Astrocyte (in vitro differentiated cells and primary cell): ENCODE results near the gene HOXB13. TPM values are rescaled to one million over a fixed set of nuclear protein-coding genes. Genes with fewer than 3 reads are reported as not detected.

ENCODE experiments used
- DNase-seq: peaks from one replicate; pipeline ENCODE4 v3.0.0-alpha.2; 2010; ENCODE audit warnings: low read depth
- FAIRE-seq: peaks from 2 replicates; lab custom pipeline; 2011; peaks lifted over from hg19 to GRCh38; lab: Jason Lieb, UNC
- H2AFZ ChIP-seq: 2 replicates; pipeline ENCODE4 v1.6.0; 2012; ENCODE audit warnings: low read depth, low read length, inconsistent platforms
- H3K27ac ChIP-seq: 2 replicates; pipeline ENCODE4 v1.5.1; 2011; ENCODE audit warnings: low read depth, low read length, inconsistent platforms
- H3K27me3 ChIP-seq: 2 replicates; pipeline ENCODE4 v1.6.0; 2011; ENCODE audit warnings: low read length, inconsistent platforms; ENCODE audit not compliant: insufficient read depth
- H3K36me3 ChIP-seq: 2 replicates; pipeline ENCODE4 v1.5.1; 2011; ENCODE audit warnings: low read length, inconsistent platforms; ENCODE audit not compliant: insufficient read depth
- H3K4me1 ChIP-seq: 2 replicates; pipeline ENCODE4 v1.5.1; 2011; ENCODE audit warnings: low read length, inconsistent platforms; ENCODE audit not compliant: insufficient read depth
- H3K4me2 ChIP-seq: 2 replicates; pipeline ENCODE4 v1.6.0; 2012; ENCODE audit warnings: low read length, inconsistent platforms
- H3K4me3 ChIP-seq: 2 replicates; pipeline ENCODE4 v1.5.1; 2011; ENCODE audit warnings: low read depth, mild to moderate bottlenecking, low read length, inconsistent platforms; ENCODE audit not compliant: insufficient read depth
- H3K79me2 ChIP-seq: 2 replicates; pipeline ENCODE4 v1.6.0; 2012; ENCODE audit warnings: mild to moderate bottlenecking, low read length, inconsistent platforms; ENCODE audit not compliant: insufficient read depth
- H3K9ac ChIP-seq: 2 replicates; pipeline ENCODE4 v1.6.0; 2012; ENCODE audit warnings: mild to moderate bottlenecking, low read length, inconsistent platforms
- H3K9me3 ChIP-seq: 2 replicates; pipeline ENCODE4 v1.5.1; 2012; ENCODE audit warnings: low read depth, mild to moderate bottlenecking, low read length, inconsistent platforms; ENCODE audit not compliant: insufficient read depth
- H4K20me1 ChIP-seq: 2 replicates; pipeline ENCODE4 v1.6.0; 2012; ENCODE audit warnings: low read length, inconsistent platforms; ENCODE audit not compliant: insufficient read depth
- H3K27ac Mint-ChIP-seq: one replicate; pipeline ENCODE4 v1.8.0; 2021; ENCODE audit warnings: mild to moderate bottlenecking, mixed read lengths; ENCODE audit not compliant: unreplicated experiment
- H3K27me3 Mint-ChIP-seq: one replicate; pipeline ENCODE4 v1.8.0; 2021; ENCODE audit warnings: low read depth, mixed read lengths; ENCODE audit not compliant: unreplicated experiment
- H3K36me3 Mint-ChIP-seq: one replicate; pipeline ENCODE4 v1.8.0; 2021; ENCODE audit warnings: low read depth, mixed read lengths; ENCODE audit not compliant: unreplicated experiment
- H3K4me1 Mint-ChIP-seq: one replicate; pipeline ENCODE4 v1.8.0; 2021; ENCODE audit warnings: low read depth, mixed read lengths; ENCODE audit not compliant: unreplicated experiment
- H3K4me3 Mint-ChIP-seq: one replicate; pipeline ENCODE4 v1.8.0; 2021; ENCODE audit warnings: mild to moderate bottlenecking, moderate library complexity, mixed read lengths; ENCODE audit not compliant: unreplicated experiment
- H3K9me3 Mint-ChIP-seq: one replicate; pipeline ENCODE4 v1.8.0; 2021; ENCODE audit warnings: mild to moderate bottlenecking, mixed read lengths; ENCODE audit not compliant: unreplicated experiment
- CTCF ChIP-seq: IDR thresholded peaks from 2 replicates; pipeline ENCODE4 v1.5.1; 2011; ENCODE audit warnings: low read depth, mild to moderate bottlenecking, inconsistent platforms, low read length, moderate library complexity; ENCODE audit not compliant: insufficient read depth
- EZH2 ChIP-seq: IDR thresholded peaks from 2 replicates; pipeline ENCODE4 v1.6.1; 2012; ENCODE audit warnings: mild to moderate bottlenecking, low read length, inconsistent platforms; ENCODE audit not compliant: insufficient read depth
- total RNA-seq: library from RNA; stranded (reverse); gene quantifications from 2 replicates; pipeline ENCODE4 v1.2.1, GENCODE V29; 2021

HOXB13 gene
- total RNA-seq, 1 donor from 2014 or later: not detected

GRCh38 chr17:48761114-48761513 lies 32.6 kb upstream of the HOXB13 start:
- Histone ChIP-seq H3K4me1 (no peaks in the 10 kb centered on the region), H2AFZ (no peak overlapping the region), H3K27me3 (peaks cover 64% of the 10 kb centered on the region), H3K4me2 (no peak overlapping the region), H4K20me1 (no peaks in the 10 kb centered on the region), H3K9ac (no peak overlapping the region), H3K4me3 (no peak overlapping the region), H3K36me3 (no peaks in the 10 kb centered on the region), H3K79me2 (no peaks in the 10 kb centered on the region), H3K27ac (no peak overlapping the region), H3K9me3 (no peaks in the 10 kb centered on the region)
- peaks cover 89% of the 10 kb centered on the region for H3K27me3 Mint-ChIP-seq
- peaks cover 7% of the 10 kb centered on the region for H3K9me3 Mint-ChIP-seq
- H3K4me3 Mint-ChIP-seq: no peak overlapping the region
- no peak for DNase-seq
- no peak overlapping the region for H3K27ac Mint-ChIP-seq
- no peaks in the 10 kb centered on the region for H3K4me1 Mint-ChIP-seq
- no peak for FAIRE-seq
- TF ChIP-seq CTCF (no peak), EZH2 (no peak)
- peaks cover 2% of the 10 kb centered on the region for H3K36me3 Mint-ChIP-seq

- Histone ChIP-seq H3K9me3 (no peaks in the 10 kb centered on the region), H4K20me1 (no peaks in the 10 kb centered on the region), H3K4me1 (no peaks in the 10 kb centered on the region), H3K4me3 (no peak overlapping the region), H3K36me3 (no peaks in the 10 kb centered on the region), H3K4me2 (no peak overlapping the region), H2AFZ (no peak overlapping the region), H3K27ac (no peak overlapping the region), H3K79me2 (no peaks in the 10 kb centered on the region), H3K9ac (no peak overlapping the region), H3K27me3 (peaks cover 66% of the 10 kb centered on the region)
- Mint-ChIP-seq H3K27ac (no peak overlapping the region), H3K27me3 (peaks cover 90% of the 10 kb centered on the region), H3K4me1 (no peaks in the 10 kb centered on the region), H3K4me3 (no peak overlapping the region), H3K9me3 (peaks cover 7% of the 10 kb centered on the region), H3K36me3 (peaks cover 2% of the 10 kb centered on the region)
- FAIRE-seq (no peak), DNase-seq (no peak)
- TF ChIP-seq CTCF: no peak
- no peak for TF ChIP-seq EZH2
These were observed 31.9 kb upstream of the HOXB13 start for GRCh38 chr17:48760411-48760810.

- H3K4me1 Mint-ChIP-seq: no peaks in the 10 kb centered on the region
- peaks cover 8% of the 10 kb centered on the region for H3K9me3 Mint-ChIP-seq
- Histone ChIP-seq H3K27me3 (peaks cover 73% of the 10 kb centered on the region), H4K20me1 (no peaks in the 10 kb centered on the region), H3K4me3 (no peak overlapping the region), H3K9me3 (peaks cover 3% of the 10 kb centered on the region), H3K4me1 (no peaks in the 10 kb centered on the region), H2AFZ (no peak overlapping the region), H3K27ac (no peak overlapping the region), H3K79me2 (no peaks in the 10 kb centered on the region), H3K4me2 (no peak overlapping the region), H3K9ac (no peak overlapping the region), H3K36me3 (no peaks in the 10 kb centered on the region)
- peaks cover 89% of the 10 kb centered on the region for H3K27me3 Mint-ChIP-seq
- H3K27ac Mint-ChIP-seq: no peak overlapping the region
- TF ChIP-seq EZH2 (no peak), CTCF (no peak)
- no peak overlapping the region for H3K4me3 Mint-ChIP-seq
- DNase-seq: no peak
- H3K36me3 Mint-ChIP-seq: peaks cover 3% of the 10 kb centered on the region
- no peak for FAIRE-seq
These were observed 30.7 kb upstream of the HOXB13 start for GRCh38 chr17:48759288-48759687.
